NCI-H524 treated with DMSO at 0.1 percent for 48 hours (cell line): Measurements from ENCODE around the gene AGAP3.

ENCODE experiments used
- DNase-seq: peaks from one replicate; lab custom pipeline; 2025; lab: John Stamatoyannopoulos, UW

The AGAP3 gene

DNA sequence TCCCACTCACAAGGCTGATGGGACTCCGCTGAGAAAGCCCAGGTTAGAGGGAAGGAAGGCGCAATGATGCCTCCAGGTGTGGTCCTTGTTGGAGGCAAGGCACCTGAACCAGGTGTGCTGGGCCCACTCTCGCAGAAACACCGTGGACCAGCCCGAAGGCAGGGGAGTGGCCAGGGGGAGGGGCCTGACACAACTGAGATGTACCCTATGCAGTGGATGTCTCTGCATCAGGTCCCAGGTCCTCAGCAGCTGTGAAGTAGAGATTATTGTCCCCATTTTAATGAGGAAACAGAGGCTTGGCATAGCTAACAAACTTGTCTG lies 49.2 kb downstream of the AGAP3 start:
- no peak for DNase-seq

DNA sequence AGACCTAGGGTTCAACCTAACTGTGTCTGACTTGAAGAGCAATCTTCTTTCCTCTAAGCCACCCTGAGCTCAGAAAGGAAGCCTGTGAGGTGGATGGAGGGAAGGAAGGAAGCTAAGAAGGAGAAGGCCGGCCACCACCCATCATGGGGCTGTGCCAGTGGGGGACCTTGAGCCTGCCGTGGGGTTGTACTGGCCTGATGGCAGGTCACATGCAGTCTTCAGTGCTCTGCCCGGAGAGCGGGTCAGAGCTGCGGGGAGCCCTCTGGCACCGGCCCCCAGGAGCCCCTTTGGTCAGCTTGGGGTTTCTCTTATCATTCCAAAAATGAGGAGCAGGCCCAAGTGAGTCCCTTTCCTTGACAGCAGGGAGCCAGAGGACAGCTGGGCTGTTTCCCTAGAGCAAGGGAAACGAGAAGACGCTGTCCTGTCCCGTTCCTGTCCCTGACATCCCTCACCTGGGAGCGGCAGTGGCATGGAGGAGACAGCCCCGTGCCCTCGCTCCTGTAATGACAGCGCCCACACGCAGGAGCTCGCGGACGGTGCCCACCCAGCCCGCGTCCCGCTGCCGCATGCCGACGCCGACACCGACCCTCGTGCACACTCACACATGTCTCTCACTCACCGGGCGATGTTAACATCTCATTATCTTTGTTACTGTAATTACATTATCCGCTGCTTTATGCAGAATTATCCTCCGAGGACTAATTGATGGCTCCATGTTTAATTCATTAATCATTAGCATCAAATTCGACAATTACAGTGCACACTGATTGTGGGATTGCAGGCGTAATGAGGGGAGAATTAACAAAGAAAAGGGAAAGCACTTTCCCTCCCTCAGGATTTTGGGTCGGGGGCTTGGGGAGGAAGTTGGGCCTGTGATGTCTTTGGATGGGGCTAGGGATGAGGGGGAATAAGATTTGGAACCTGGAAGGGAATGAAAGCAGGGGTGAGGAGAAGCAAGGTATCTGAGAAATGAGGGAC lies 49.9 kb downstream of the AGAP3 start:
- no peak for DNase-seq

DNA sequence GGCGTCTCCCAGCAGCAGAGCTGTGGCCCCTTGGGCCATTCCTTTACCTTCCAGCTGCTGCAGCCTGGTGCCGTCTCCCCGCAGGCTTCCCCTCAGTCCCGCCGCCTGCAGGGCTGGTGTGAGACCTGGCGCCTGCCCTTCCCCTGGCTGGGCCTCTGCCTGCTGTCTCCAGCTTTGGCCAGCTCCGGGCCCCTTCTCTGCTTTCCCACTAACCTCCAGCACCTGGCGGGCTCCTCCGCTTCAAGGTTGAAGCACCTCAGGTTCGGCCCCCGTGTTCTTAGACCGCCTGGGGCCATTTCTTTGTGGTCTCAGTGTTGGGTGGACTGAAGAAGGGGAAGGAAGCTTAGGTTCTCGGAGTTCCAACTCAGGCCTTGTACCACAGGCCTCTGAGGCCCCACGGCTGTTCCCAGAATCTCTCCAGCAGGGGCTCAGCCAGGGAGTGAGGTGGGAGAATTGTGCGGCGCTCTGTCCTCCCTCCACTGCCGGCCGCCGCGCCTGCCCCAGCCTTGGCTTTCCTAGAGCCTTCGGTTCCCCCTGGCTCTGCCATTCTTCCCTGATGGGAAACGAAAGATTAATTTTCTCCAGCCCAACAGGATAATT lies 50.9 kb downstream of the AGAP3 start:
- DNase-seq: no peak

DNA sequence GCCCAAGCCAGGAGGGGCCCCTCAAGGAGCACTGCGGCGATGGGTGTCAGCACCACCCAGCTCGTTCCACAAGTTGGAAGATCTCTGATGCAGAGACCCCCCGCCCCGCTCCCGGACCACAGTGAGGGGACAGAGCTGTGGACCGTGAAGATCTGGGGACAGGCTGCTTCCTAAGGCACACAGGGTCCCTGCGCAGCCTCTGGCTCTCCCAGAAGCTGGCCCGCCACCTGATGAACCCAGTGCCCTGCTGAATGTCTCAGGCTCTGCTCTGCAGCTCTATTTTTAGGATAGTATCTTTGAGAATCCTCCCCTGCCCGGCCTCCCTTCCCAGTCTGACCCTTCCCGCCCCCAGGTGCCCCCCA lies 51.5 kb downstream of the AGAP3 start:
- no peak for DNase-seq

DNA sequence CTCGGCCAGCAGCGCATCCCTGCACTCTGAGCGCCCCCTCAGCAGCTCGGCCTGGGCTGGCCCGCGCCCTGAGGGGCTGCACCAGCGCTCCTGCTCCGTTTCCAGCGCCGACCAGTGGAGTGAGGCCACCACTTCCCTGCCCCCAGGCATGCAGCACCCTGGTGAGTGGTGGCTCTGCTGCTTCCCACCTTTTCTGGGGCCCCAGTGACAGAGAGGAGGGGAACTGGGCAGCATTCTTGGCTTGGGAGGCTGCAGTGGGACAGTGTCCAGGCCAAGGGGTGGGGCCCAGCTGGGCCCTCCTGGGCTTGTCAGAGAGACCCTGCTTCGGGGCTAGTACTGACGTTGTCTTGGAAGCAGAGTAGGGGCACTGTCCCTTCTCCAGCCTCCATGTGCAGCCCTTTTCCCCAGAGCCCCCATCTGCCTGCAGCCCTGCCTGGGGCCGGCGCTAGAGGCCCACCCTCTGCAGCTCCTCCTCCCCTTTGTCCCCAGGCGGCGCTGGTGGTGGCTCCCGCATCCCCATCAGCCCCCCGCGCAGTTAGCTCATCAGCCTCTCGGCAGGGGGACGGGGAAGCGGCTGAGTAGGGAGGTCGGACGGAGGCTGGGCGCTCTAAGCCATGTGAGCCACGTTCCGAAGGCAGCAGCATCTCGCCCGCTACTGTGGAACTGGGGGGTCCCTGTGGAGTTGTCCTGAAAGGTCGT lies 52.0 kb downstream of the AGAP3 start:
- no peak for DNase-seq

- DNase-seq: no peak
Observed at GRCh38 chr7:151139071-151139790, 53.0 kb downstream of the AGAP3 start.

DNA sequence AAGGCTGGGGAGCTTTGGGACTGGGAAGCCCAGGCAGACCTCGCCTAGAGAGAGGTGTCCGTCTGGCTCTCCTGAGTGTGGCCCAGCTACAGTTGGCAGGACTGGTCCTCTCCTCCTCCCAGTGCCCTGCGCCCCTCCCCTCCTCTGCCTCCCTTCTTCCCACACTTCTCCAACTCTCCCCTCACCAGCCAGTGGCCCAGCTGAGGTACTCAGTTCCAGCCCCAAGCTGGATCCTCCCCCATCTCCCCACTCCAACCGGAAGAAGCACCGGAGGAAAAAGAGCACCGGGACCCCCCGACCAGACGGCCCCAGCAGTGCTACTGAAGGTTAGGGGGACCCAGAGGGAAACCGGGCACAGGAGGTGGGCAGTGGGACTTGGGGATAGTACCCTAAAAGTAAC lies 53.5 kb downstream of the AGAP3 start:
- no peak for DNase-seq

DNA sequence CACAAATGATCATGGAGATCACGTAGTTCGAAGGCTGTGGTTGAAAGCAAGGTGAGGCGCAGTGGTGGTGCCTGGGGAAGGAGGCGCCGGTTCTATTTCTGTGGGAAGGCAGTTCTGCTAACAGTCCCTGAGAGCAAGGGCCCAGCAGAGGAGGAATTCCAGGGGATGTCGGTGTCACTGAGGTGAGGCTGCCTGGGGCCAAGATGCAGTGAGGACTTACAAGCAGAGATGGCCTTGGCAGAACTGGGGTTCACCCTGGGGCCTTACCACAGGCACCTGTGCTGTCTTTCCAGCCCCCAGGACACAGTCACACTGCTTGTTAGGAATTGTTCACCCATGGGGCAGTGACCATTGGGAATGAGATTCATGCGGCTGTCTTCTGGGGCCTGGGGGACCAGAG lies 54.6 kb downstream of the AGAP3 start:
- DNase-seq: no peak

DNA sequence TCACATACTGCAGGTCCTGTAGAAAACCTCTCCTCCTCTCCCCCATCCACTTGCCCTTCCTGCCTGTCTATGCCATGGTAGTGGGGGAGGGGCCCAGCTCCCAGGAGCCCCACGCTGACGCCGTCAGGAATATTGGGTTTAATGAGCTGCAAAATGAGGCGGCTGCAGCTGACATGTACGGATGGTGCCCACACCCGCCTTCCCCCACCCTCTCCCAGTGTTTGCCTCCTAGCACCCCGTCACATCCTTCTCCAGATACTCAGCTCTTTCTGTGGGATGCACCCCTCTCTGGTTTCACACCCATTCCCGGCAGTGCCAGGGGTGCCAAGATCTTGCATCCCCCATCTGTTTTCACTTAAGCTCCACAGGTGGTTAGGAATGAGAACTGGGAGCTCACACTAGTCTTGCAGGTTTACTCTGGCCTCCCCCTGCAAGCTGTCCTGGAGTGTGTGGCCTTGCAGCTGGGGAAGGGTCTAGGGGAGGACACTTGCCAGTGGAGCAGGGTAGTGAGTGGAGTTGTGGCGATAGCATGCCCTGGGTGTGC lies 55.1 kb downstream of the AGAP3 start:
- no peak for DNase-seq

- no peak for DNase-seq
Observed at GRCh38 chr7:151141855-151142685, 55.8 kb downstream of the AGAP3 start.

- no peak for DNase-seq
Observed at GRCh38 chr7:151142686-151143040, 56.4 kb downstream of the AGAP3 start.

DNA sequence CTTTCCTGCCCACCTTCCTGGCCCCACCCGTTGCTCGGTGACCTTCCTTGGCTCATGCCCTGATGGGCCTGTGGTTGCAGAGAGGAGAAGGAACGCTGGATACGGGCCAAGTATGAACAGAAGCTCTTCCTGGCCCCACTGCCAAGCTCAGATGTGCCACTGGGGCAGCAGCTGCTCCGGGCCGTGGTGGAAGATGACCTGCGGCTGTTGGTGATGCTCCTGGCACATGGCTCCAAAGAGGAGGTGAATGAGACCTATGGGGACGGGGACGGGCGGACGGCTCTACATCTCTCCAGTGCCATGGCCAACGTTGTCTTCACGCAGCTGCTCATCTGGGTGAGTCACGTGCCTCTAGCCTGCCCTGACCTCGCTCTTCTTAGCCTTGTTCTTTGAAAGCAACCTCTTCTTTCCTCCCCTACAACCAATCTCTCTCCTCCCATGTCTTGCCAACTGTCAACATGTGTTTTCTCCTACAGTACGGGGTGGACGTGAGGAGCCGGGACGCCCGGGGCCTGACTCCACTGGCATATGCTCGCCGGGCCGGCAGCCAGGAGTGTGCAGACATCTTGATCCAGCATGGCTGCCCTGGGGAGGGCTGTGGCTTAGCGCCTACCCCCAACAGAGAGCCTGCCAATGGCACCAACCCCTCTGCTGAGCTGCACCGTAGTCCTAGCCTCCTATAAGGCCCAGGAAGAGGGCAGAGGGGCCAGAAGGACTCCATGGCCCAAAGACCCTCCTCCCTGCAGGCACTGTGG lies 57.2 kb downstream of the AGAP3 start:
- DNase-seq: no peak

- no peak for DNase-seq
Observed at GRCh38 chr7:151144387-151144786, 58.1 kb downstream of the AGAP3 start.

- no peak for DNase-seq
Observed at GRCh38 chr7:151146761-151147160, 60.5 kb downstream of the AGAP3 start.

- no peak for DNase-seq
Observed at GRCh38 chr7:151148319-151149259, 62.3 kb downstream of the AGAP3 start.

DNA sequence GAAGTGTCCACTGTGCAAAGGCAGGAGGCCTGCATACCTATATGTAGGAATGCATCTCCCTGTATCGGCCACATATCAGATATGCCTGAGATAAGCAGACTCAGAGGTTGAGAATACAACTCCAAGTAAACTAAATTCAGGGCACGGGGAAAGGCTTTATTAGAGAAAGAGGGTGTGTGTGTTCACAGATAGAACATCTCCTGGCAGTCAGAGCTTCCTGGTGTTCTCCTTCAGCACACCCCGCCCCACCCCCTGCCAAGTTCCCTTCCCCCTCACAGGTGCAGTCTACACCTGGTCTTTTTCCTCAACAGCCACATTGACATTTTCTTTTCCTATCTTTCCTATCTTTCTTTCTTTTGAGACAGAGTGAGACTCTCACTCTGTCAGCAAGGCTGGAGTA lies 64.1 kb downstream of the AGAP3 start:
- no peak for DNase-seq

DNA sequence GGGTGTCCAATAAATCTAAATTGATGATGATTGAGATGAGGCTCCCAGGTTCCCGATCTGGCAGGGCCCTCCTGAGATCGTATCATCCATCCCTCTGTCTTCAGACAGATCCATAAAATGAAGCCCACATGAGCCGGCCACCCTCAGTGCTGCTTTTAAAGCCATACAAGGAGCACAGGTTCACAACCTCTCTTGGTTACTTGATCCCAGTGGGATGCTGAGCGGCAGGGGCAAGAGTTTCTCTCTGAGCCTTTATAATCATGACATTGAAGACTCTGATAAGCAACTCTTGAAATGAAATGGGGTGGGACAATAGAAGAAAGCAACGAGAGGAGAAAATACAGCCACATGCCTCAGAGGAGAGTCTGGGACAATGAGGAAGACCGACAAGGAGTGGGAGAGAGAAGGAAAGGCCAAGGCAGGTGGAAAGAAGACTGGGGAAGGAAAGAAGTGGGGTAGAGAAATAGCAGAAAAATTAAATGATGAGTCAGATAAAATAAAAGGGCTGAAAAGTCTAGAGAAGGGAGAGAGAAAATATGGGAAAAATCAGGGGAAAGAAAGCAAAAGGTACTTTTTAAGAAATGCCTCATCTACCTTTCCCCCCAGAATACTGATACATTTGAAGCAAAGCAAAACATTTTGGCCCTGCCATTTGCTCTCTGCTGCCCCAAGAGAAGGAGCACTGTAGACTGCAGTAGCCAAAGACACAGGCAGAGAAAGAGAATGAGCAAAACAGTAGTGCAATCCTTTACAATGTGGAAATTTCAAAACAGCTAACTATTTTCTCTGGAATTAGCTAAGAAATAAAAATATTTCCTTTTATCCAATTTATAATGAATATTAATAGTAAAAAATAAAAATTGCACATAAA lies 66.6 kb downstream of the AGAP3 start:
- DNase-seq: no peak

- DNase-seq: no peak
Observed at GRCh38 chr7:151157645-151158329, 71.5 kb downstream of the AGAP3 start.
